HG03103 (cell line): ENCODE results near the gene MTG2.
A peak's percentile ranks its signal among the peaks of the same experiment; 100 is the strongest.

ENCODE experiments used
- ATAC-seq: cut with Tn5 transposase; IDR thresholded peaks from one replicate; pipeline ENCODE4 v1.9.1; 2021; ENCODE audit warnings: low read depth; ENCODE audit not compliant: unreplicated experiment

MTG2 gene

DNA sequence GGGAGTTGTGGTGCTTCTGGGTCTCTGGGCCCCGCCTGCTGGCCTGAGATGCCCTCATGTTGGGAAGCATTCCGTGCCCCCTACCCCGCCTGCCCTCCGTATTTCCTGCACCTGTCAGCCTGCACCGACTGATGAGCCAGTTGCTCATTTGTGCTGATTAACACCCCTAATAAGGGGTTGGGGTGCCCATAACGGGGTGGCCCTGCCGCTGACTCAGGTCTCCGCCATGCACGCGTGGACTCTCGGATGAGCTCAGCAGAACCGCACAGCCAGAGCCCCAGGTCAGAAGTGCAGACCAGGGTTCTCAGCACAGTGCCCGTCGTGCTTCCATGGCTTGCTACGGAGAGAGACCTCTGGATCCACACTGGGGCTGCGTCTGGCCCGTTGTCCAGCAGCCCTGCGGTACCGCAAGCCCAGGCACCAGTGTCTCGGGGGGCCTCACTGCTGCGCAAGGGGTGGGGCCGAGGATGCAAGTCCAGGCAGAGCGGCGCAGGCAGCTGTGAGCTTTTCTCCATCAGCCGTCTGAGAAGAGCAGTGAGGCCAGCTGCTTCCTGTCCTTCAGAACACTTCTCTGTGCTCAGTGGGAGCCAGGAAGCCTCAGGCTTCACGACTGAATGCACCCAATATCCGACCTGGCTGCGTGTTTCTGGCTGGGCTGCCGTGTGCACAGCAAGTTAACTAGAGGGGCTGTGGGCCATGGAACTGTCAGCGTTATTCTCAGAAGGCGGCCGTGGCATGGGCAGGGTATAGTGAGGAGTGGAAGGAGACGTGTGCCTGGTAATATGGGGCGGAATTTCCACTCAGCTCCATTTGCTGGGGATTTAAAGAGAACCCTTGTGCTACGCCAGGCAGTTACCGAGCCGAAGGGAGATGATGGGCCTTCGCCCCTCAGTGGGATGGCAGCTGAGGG lies 18.6 kb downstream of the MTG2 start:
- peak; percentile 66 for ATAC-seq

DNA sequence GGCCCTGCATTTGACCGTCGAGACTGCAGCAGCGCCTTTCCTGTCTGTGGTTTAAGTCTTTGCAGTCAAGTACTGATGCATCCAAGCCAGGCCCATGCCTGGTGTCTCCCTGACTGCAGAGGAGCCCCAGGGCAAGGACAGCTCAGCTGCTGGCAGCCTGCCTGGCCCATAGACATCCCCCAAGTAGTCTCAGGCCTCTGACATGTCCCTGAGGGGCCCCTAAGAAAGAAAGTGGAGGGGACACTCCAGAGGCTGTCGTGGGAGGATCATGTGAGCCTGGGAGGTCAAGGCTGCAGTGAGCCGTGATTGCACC lies 19.2 kb downstream of the MTG2 start:
- ATAC-seq, result no peak

DNA sequence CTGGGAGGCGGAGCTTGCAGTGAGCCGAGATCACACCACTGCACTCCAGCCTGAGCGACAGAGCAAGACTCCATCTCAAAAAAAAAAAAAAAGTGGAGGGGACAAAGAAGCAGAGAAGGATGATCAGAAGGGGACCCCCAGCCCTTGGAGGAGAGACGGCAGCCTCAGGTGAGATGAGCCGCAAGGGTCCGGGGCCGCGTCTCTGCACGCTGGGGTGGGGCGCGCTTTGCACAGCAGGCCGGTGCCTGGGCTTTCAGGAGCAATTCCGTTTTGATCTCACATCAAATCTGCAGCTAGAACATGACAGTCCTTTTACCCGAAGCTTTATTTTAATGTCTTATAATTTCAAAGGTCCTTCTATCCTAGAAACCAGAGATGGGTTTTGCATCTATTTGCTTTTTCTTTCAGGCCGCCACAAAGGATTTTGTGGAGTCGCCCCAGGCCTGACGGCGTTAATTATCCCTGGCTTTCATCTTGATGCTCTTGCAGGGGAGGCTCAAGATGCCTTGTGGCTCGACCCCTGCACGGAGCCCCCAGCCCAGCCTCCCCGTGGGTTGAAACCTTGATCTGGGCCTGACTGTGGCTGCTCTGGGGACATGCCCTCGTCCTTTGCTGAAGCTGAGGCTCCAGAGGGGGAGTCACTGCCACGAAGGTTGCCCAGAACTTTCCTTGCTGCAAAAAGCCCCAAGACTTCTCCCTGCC lies 20.0 kb downstream of the MTG2 start:
- ATAC-seq, result no peak

DNA sequence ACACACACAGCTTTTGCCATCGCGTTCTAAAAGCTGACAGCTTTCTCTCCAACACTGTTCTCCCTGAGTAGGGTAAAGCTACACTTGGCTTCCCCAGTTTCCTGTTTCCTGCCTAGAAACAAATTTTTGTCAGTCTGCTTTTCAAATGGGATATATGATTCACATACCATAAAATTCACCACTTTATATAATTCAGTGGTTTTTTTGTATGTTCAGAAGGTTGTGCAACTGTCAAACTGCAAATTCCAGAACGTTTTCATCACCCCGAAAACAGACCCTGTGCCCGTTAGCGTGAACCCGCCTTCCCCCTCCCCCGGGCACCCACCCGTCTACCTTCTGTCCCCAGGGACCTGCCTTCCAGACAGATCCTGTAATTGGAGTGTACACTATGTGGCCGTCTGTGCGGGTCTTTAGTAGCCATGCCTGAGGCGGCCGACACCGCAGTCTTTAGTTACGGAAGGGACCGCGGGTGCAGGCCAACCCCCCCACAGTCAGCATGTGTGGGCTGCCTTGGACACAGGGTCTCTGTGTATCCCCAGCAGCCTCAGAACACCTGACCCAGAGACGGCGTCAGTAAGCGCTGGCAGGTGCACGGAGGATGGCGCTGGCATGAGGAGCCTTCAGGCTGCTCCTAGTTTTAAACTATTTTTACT lies 20.7 kb downstream of the MTG2 start:
- ATAC-seq, result no peak

DNA sequence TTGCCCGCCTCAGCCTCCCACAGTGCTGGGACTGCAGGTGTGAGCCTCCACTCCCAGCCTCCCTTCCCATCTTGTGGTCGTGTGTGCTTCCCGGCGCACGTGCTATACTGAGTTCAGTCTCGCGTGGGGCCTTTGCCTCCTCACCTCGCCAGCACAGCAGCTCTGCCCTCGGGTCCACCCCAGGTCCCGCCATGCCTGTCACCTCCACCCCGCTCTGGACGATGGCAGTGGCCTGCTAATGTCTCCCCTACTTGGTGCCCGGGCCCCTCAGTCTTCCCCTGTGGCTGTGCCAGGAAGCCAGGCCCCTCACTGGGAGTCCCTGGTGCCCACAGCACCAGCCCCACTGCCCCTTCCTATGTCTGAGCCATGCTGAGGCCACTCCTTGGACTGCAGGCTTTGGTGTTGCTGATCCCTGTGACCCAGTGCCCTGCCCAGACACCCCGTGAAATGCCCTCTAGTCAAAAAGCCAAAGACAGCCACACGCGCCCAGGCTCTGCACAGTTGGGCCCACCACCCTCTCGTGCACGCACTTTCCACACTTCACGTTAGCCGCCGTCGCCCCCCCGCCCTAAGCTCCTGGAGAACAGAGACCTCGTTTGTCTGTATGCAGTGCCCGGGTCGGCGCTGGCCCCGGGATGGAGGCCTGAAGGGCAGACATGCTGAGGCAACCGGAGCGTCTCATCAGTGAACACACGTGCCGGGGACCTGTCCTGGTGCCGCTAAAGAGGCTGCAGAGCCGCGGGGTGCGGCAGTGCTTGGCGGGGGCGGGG lies 23.0 kb downstream of the MTG2 start:
- ATAC-seq, result no peak

DNA sequence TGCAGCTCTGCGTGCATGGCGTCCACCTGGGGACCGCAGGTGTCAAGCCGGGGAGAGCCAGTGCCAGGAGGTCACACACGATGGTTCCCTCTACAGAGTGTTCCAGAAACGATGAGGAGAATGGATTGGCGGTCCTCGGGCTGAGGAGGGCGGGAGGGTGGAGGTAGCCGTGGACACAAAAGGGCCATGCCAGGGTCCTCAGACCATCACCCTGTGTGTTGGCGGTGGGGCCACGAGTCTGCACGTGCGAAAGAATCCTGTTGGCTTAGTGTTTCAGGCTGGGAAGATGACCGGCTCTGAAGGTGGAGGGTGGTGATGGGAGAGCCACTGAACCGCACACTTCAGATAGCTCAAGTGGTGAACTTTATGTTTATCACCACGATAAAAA lies 23.6 kb downstream of the MTG2 start:
- no peak for ATAC-seq

DNA sequence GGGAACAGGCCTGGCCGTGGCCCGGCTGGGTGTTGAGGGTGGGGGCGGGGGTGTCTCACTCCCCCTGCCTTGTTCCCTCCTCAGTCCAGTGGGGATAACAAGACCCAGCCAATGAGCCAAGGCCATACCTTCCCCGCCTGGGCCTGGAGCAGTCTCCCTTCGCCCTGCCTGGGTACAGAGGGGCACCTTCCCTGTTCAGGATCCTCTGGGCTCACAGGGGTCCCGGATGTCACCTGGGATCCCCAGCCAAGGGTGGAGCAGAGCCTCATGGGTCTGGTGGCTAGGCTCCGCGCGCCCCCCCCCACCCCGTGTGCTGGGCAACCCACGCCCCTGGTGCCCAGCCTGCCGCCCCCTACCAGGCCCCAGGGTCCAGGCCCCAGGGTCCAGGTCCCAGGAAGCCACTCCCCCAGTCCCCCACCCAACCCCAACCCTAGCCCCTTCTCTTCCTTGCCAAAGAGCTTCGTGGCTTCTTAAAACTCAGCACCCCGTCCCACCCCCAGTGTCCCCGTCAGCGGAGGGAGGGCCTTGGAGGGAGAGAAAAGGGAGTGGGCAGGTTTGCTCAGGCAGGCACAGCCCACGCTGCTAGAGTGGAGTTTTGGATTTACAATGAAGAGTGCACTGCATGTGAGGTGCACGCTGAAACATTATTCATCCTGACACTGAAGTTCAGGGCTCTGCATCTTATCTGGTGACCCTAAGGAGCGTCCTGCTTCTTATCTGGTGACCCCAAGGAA lies 25.4 kb downstream of the MTG2 start:
- ATAC-seq, result no peak

DNA sequence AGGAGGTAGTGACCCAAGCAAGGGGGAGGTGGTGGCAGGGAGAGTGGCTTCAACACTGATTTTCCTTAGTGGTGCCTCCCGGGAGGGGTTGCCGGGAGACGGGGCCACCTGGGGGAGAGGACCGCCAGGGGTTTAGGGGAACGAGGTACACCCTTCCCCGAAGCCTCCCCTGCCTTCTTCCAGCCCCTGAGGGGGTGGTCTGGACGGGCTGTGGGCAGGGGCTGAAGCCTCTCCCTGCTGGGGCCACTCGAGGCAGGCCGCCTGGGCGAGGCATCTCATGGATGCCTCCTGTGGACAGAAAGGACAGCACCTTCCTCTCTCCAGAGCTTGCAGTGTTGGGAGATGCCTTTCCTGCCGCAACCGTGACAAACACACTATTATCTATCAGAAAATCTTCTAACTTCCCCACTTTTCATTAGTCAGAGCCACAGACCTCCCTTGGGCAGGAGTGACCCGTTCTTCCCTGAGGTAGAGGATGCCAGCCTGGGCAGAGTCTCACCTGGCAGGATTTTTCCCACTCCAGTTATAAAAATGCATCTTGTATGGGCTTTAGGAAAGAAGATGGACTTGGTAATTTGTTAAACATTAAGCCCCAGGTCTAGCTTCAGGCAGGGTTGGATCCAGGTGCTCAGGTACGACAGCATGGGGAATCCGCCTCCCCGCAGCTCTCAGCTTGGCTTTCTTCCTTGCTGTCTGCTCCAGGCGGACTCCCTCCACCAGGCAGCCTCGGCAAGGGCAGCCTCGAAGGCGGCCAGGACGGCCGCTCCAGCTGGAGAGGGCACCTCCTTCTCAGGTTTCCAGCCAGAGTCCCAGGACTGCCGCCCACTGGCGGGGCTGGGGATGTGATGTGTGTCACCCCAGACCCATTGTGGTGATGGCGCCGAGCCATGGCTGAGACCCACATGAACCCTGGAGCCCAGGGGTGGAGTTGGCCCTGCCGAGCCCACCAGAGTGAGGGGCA lies 26.2 kb downstream of the MTG2 start:
- no peak for ATAC-seq

DNA sequence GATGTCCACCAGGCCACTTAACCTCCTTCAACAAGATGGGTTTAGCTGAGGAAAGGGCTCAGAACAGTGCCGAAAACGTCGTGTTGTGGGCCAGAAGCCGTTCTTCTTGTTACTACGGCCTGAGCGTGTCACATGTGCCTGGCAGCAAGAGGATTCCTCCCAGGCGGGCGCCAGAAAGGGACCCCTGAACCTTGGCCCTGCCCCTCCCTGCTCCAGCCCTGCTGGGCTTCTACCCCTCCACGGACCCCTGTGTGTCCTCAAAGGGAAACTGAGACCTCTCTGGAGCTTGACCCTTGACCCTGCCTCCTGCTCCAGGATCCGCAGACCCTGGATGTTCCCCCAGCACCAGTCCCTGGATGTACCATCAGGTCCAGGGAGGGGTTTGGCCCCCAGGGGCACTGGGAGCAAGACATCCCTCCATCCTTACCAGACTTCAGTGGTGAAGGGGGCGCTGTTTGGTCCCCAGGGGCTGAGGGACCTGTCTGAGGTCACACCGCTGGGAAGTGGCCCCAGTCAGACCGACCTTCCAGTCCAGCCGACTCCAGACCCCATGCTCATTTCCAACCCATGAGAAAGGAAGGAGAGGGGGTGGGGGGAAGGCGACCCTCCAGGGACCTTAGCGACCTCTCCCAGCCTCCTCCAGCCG lies 27.1 kb downstream of the MTG2 start:
- no peak for ATAC-seq

DNA sequence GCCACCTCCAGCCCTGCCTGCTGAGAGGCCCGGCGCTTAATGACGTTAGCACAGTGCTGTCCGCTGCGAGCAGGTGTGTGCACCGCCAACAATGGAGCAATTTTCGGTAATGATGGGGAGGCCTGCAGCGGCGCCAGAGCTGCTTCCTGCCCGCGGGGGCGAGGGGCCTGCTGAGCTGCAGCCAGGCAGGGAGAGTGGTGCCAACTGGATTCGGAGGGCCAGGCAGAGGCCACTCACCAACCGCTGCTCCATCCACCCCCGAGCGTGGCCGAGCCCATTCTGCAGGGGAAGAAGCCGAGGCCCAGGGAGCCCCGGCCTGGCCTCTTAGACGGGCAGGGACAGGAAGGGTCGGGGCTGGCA lies 27.6 kb downstream of the MTG2 start:
- no peak for ATAC-seq

DNA sequence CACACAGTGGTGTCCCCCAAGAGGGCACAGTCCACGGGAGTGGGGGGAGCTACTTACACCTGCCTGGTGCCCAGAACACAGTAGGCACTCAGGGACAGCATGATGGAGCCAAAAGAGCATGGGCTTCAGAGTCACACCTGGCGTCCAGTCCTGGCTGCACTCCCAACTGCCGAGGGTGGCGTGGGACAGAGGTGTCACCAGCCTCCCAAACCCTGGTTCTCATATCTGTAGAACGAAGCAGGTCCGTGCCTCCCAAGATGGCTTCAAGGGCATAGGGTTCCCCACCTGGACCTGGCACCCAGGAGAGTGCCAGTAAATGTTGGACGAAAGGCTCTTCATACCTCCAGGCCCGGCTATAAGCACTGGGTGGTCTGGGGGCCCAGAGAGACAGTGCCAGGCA lies 28.4 kb downstream of the MTG2 start:
- ATAC-seq, result no peak

DNA sequence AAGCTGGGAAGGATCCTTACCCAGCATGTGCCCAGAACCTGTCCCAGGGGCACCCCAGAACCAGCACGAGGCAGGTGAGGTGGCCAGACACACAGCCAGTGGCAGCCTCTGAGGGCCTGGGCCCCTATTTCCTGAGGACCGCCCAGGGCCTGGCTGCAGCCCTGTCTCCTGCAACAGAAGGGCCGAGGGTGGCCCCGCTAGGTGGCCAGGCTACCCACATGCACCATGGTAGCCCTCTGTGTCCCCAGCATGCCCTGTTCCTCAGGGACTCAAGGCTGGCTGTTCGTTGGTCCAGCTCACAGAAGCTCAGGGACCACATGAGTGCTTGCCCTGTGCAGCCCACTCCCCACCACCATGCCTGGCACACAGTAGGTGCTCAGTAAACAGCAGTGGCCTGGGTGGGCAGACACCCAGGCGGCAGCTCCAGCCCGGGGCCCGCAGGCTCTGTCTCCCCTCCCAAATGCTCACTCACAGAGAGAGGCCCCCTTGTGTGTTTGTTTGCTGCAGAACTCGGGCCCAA lies 29.0 kb downstream of the MTG2 start:
- no peak for ATAC-seq

DNA sequence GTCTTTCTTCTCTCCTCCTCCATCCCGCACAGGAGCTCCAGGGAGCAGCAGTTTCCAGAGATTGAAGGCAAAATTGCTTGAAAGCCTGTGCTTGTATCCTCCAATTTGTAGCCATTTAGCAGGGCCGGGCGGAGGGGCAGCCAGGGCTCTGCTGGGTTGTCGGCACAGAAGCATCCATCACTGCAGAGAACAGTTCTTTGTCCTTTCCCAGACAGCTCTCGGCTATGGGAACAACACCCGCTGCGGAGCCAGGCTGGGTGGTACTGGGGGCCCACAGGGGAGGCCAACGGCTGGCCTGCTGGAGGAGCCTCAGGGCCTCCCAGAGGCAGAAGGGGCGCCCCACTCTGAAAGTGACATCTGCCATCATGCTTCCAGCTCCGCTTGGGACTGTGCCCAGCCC lies 29.5 kb downstream of the MTG2 start:
- no peak for ATAC-seq

DNA sequence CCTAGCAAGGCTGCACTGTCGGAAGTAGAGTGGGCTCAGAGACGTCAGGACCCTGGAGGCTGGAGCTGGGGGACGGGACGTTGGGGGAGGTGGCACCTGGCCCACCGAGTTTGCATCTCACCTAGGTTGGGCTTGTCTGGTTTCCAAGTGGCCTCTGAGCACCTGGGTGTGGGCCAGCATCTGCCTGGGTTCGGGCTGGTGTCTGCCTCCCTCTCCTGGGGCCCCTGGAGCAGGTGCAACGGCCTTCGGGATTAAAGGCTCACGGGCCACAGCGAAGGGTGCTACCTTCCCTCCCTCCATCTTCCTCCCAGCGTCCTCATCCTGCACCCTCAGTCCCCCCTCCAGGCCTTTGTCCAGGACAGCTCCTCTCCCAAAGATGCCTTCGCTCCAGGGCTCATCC lies 31.2 kb downstream of the MTG2 start:
- ATAC-seq, result no peak

DNA sequence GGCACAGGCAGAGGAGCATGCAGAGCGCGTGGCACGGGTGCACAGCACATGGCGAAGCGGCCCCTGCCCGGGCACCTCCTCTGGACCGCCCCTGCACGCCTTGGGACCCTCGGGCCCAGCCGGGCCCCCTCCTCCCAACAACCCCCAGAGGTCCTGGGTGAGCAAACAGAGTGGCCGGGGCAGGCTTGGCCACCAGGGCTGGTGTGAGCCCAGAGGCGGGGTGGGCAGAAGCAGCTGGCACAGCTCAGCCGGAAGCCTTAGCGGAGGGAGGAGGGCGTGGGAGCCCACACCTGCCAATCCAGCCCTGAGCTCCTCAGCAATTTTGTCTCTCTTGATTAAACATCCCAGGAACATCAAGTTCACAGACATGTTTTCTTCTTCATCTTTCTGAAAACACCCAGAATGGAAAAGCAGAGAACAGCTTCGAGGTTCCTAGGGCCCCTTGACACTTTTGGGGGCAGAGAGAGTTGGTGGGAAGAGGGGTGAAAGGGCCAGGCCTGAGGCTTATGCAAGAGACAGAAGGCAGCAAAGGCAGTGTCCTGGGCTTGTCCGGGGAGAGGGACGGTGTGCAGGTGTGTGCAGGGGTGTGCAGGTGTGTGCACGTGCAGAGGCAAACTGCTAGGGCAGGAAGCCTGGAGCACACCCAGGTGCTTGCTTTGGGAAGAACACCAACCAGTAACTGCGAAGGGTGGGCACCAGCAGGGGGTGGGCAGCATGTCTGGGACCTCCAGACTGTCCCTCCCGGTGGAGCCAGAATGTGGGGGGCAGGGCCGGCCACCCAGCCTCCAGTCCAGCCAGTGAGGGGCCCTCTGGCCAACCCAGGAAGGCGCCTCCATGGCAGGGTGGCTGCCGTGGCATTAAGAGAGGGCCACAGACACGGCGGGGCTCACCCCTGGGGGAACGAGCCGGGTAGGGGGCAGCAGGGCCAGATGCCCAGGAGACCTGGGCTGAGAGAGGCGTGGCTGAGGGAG lies 32.5 kb downstream of the MTG2 start:
- ATAC-seq, result no peak

DNA sequence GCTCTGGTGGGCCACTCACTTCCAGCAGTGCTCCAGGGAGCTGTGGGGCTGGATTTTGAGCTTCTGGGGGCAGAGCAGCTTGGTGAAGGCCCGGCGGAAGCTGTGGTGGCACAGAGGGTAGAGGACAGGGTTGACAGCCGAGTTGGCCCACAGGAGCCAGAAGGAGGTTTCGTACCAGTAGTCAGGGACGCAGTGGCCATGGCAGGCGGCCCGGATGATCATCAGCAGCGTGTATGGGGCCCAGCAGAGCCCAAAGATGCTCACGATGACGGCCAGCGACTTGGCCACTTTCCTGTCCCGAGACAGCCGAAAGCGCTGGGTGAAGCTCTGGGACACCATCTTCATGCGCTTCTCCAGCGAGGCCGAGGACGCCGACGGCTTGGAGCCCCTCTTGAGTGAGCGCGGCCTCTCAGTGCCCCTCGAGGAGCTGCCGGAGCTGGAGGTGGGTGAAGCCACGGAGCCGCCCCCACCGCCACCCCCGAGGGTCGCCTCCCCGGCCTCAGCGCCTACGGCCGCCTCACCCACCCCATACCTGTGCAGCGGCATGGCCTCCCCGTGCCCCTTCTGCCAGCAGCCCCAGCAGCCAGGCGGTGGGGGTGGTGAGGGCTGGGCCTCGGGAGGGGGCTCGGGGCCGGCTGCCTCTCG lies 33.3 kb downstream of the MTG2 start:
- ATAC-seq, result no peak
